ENCODE results near the gene DYNC2H1.

DNA sequence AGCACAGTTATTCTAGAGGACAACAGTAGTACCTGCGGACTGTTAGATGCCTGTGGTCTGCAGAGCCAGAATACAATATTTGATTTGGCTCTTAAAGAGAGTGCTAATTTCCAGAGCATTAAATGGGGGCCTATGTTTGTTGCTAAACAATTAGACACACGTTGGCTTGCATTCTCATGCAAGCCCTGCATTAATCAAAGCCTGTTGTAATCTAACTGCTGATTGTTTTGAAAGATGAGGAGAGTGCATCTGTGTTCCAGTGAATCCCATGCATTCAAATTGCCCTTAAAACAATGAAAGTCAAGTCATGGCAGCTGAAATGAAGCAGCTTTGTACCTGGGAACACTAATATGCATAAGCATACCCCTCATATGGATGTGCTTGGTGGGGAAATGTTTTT is 419.4 kb downstream of the DYNC2H1 start:
- TF ChIP-seq, protein P1, sequence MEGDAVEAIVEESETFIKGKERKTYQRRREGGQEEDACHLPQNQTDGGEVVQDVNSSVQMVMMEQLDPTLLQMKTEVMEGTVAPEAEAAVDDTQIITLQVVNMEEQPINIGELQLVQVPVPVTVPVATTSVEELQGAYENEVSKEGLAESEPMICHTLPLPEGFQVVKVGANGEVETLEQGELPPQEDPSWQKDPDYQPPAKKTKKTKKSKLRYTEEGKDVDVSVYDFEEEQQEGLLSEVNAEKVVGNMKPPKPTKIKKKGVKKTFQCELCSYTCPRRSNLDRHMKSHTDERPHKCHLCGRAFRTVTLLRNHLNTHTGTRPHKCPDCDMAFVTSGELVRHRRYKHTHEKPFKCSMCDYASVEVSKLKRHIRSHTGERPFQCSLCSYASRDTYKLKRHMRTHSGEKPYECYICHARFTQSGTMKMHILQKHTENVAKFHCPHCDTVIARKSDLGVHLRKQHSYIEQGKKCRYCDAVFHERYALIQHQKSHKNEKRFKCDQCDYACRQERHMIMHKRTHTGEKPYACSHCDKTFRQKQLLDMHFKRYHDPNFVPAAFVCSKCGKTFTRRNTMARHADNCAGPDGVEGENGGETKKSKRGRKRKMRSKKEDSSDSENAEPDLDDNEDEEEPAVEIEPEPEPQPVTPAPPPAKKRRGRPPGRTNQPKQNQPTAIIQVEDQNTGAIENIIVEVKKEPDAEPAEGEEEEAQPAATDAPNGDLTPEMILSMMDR (IDR thresholded peaks at IDR 0.05): no peak
- no peak for TF ChIP-seq EP300 (IDR thresholded peaks at IDR 0.05)
